ENCODE measurements around the gene IDUA.
A peak's percentile ranks its signal among the peaks of the same experiment; 100 is the strongest.

IDUA gene

DNA sequence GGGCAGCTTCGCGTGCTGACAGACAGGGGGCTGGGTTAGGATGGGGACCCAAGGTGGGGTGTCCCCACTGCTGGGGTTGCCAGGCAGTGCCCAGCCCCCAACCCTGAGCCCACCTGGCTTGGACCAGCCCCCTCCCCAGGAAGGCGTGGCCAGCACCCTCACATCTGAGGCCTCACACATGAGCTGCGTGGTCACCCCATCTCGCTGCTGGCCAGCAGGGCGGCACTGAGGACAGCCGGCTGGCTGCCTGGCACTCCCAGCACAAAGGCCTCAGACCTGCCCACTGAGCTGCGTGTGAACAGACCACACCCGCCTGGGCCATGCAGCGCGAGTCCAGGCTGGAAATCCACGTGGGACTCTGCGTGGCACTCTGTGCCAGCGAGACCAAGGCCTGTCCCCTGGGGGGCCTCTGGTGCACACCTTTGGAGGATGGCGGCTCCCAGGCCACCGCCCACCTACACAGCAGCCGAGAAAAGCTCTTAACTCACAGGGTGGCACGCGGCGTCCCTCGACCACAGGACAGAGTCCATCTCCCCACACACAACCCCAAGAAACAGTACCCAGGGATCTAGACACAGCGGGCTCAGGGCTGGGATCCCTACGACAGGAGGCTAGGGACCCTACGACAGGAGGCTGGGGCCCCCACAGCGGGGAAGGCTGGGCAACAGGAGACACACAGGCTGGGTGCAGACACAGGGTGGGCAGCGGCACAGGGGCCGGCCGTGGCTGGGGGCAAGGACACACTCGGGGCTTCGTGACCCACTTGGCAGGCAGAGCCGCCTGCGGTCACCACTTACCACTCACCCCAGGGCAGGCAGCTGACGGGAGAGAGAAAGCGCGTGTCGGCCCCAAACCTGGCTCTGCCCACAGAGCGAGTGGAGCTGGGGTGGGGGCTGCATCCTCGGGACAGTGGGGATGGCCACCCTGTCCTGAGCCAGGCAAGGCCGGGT is 23.3 kb upstream of the IDUA start:
- Histone ChIP-seq H3K9me3 (ENCODE audit: insufficient read depth, low read depth, low read length) (no peaks in the 10 kb centered on the region), H3K4me3 (ENCODE audit: low read length) (no peak overlapping the region), H3K4me1 (ENCODE audit: insufficient read depth, low read length) (no peaks in the 10 kb centered on the region), H3K27me3 (ENCODE audit: insufficient read depth, low read length) (peaks cover 17% of the 10 kb centered on the region), H3K9ac (ENCODE audit: low read depth, low read length) (no peak overlapping the region), H3K27ac (ENCODE audit: low read depth, low read length) (no peak overlapping the region), H3K36me3 (ENCODE audit: insufficient read depth, low read length) (no peaks in the 10 kb centered on the region)
- WGBS = 95% methylated on average over 39 of the region's 39 CpGs

DNA sequence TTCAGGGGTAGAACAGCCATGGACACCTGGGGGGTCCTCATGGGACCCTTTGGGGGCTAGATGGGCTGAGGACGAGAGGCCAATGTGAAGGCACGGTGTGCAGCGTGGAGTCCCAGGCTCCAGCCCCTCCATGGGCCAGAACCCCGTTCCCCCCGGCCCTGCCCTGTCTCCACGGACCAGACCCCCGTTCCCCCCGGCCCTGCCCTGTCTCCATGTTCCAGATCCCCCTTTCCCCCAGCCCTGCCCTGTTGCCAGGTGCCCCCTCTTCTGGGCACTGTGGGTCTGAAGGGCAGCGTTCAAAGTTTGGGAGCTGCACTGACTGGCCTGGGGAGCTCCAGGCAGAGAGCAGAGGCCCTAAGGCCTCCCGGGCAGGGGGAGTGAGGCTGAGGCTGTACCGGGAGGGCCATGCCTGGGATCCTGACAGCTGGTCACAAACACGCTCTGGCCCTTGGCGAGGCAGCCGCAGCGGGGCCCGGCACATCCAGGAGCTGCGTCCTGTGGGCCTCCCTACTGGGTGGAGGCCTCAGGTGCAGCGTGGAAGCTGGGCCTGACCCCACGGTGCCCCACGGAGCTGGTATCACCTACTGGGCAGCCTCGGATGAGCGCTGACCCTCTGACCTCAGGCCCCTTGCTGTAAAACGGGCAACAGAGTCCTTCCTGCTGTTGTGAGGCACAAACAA is 22.4 kb upstream of the IDUA start:
- H3K27me3 ChIP-seq (ENCODE audit: insufficient read depth, low read length) = peaks cover 25% of the 10 kb centered on the region
- WGBS = 94% methylated on average over 23 of the region's 23 CpGs
- H3K27ac ChIP-seq (ENCODE audit: low read depth, low read length) = no peak overlapping the region
- H3K36me3 ChIP-seq (ENCODE audit: insufficient read depth, low read length) = no peaks in the 10 kb centered on the region
- H3K9ac ChIP-seq (ENCODE audit: low read depth, low read length) = no peak overlapping the region
- H3K4me1 ChIP-seq (ENCODE audit: insufficient read depth, low read length) = no peaks in the 10 kb centered on the region
- H3K4me3 ChIP-seq (ENCODE audit: low read length) = no peak overlapping the region
- H3K9me3 ChIP-seq (ENCODE audit: insufficient read depth, low read depth, low read length) = no peaks in the 10 kb centered on the region

DNA sequence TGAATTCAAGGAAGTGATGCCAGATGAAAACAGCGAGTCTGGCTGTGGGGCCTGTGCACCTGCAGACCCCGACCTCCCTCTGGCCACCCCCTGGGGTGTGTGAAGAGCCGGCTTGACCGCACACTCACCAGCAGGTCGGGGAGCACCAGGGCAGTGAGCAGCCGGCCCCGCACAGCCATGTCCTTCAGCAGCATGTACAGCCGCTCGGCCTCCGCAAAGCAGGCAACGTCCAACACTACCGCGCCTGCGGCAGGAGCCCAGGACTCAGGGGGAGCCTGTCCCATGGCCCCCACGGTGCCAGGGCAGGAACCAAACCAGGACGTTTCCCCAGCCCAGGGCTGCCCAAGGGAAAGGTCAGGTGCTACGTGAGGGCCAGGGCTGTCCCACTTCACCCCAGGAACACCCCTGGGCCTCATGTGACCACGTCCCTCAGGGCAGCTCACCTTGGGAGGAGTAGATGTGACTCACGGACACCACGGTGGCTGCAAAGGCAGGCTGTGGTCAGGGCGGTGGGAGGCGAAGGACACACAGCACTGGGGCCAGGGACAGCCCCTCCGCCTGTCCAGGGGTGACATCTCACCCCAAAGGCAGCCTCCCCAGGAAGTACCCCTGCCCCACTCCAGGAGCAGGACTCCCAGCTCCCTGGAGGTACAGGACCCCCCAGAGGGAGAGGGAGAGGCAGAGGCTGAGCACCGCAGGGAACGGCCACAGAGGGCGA is 21.6 kb upstream of the IDUA start:
- no peak overlapping the region for H3K27ac ChIP-seq (ENCODE audit: low read depth, low read length)
- peaks cover 28% of the 10 kb centered on the region for H3K27me3 ChIP-seq (ENCODE audit: insufficient read depth, low read length)
- H3K9me3 ChIP-seq (ENCODE audit: insufficient read depth, low read depth, low read length) = no peaks in the 10 kb centered on the region
- H3K4me1 ChIP-seq (ENCODE audit: insufficient read depth, low read length) = no peaks in the 10 kb centered on the region
- H3K9ac ChIP-seq (ENCODE audit: low read depth, low read length) = no peak overlapping the region
- no peaks in the 10 kb centered on the region for H3K36me3 ChIP-seq (ENCODE audit: insufficient read depth, low read length)
- 91% methylated on average over 26 of the region's 26 CpGs for WGBS
- H3K4me3 ChIP-seq (ENCODE audit: low read length) = no peak overlapping the region

DNA sequence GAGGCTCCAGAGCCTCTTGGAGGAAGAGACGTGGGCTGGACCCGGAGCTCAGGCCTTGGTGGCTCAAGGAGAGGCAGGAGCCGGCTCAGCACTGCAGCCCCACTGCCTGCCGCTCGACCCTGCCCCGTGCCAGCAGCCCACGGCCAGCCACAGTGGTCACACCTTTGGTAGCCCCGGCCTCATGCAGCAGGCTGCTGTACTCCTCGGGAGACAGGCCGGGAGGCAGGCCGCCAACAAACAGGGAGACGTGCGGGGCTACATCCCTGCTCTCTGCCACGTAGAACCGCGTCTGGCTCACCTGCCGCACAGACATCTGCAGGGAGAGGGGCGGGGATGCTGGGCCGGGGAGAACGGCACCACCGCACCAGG is 21.1 kb upstream of the IDUA start:
- no peak overlapping the region for H3K4me3 ChIP-seq (ENCODE audit: low read length)
- peaks cover 34% of the 10 kb centered on the region for H3K27me3 ChIP-seq (ENCODE audit: insufficient read depth, low read length)
- no peaks in the 10 kb centered on the region for H3K9me3 ChIP-seq (ENCODE audit: insufficient read depth, low read depth, low read length)
- no peaks in the 10 kb centered on the region for H3K4me1 ChIP-seq (ENCODE audit: insufficient read depth, low read length)
- WGBS = 92% methylated on average over 21 of the region's 21 CpGs
- no peaks in the 10 kb centered on the region for H3K36me3 ChIP-seq (ENCODE audit: insufficient read depth, low read length)
- H3K27ac ChIP-seq (ENCODE audit: low read depth, low read length) = no peak overlapping the region
- no peak overlapping the region for H3K9ac ChIP-seq (ENCODE audit: low read depth, low read length)

DNA sequence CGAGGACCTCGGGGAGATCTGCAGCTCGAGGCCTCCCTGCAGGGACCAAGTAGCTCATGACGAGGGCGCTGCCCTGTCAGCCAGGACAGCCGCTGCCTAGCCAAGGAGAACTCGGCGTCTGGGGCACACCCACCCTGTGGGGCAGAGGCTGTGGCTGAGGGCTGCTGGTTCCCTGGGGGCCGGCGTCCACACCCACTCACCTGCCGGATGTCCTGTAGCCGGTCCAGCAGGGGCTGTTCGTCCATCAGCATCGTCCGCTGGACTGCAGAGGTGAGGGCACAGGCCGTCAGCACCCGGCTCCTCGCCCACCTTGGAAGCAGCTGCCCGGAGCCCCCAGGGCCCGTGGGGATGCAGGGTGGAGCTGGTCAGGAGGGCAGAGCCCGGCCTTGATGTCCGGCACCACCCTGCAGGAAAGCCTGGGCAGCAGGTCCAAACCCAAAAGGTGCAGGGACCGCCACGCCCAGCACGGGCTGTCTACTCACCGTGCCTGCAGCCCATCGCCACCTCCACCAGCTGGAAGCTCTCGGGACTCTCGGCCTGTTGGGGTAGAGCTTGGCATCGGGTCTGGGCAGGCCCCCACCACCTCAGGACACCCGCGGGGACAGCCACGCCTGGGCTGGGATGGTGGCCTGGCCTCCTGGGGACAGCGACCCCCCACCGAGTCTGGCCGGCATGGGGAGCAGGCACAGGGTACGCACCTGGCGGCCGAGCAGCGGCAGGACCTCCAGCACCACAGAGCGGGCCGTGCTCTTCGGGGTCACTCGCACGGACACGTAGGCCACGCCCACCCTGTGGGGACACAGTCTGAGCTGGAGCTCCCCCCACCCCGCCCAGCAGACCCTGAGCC is 20.4 kb upstream of the IDUA start:
- Histone ChIP-seq H3K9me3 (ENCODE audit: insufficient read depth, low read depth, low read length) (no peaks in the 10 kb centered on the region), H3K9ac (ENCODE audit: low read depth, low read length) (no peak overlapping the region), H3K27ac (ENCODE audit: low read depth, low read length) (no peak overlapping the region), H3K27me3 (ENCODE audit: insufficient read depth, low read length) (peaks cover 40% of the 10 kb centered on the region), H3K36me3 (ENCODE audit: insufficient read depth, low read length) (no peaks in the 10 kb centered on the region), H3K4me1 (ENCODE audit: insufficient read depth, low read length) (no peaks in the 10 kb centered on the region), H3K4me3 (ENCODE audit: low read length) (no peak overlapping the region)
- WGBS = 90% methylated on average over 48 of the region's 48 CpGs

DNA sequence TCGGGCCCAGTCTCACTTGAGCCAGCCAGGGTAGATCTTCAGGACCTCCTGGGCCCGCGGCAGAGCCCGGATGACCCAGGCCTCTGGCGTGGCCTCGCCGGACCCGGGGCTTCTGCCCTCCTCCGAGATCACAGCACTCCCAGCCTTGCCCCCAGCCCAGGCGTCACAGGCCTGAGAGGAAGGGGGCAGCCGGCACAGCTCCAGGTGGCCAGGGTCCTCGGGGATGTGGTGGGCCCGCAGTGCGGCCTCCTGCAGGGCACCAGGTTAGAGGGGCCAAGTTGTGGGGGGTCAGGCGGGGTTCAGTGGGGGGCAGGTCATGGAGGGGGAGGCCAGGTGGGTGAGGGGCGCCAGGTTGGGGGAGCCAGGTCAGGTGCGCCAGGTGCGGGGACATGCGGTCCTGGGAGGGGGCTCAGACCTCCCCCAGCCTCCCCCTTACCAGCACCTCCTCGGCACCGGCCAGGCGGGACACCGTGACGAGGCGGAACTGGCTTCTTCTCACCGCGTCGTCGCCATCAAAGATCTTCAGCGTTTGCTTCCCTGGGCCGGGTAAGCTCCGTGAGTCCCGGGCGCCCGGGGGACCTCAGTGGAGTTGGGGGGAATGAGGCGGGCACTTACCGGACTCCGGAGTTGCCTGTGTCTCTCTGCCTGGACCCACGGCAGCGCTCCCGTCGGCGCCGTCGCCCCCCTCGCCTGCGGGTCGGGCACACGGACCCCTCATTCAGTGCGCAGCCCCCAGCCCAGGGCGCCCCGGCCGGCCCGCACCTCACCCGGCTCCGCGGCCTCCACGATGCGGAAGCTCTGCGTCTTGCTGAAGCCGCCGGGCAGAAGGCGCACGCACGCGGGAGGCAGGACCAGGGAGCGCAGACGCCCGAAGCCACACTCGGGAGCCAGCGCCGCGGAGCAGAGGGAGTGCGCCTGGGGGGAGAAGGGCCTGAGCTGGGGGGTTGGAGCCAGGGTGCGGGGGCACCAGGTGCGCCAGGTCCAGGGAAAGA is 19.4 kb upstream of the IDUA start:
- WGBS = 45% methylated on average over 75 of the region's 76 CpGs
- peak overlapping the region; percentile 40; the same call in 1 of the 2 replicates for H3K9ac ChIP-seq (ENCODE audit: low read depth, low read length)
- H3K27me3 ChIP-seq (ENCODE audit: insufficient read depth, low read length) = peaks cover 50% of the 10 kb centered on the region
- no peaks in the 10 kb centered on the region for H3K36me3 ChIP-seq (ENCODE audit: insufficient read depth, low read length)
- no peak overlapping the region for H3K27ac ChIP-seq (ENCODE audit: low read depth, low read length)
- H3K4me3 ChIP-seq (ENCODE audit: low read length) = peak overlapping the region; percentile 48
- no peaks in the 10 kb centered on the region for H3K4me1 ChIP-seq (ENCODE audit: insufficient read depth, low read length)
- no peaks in the 10 kb centered on the region for H3K9me3 ChIP-seq (ENCODE audit: insufficient read depth, low read depth, low read length)

DNA sequence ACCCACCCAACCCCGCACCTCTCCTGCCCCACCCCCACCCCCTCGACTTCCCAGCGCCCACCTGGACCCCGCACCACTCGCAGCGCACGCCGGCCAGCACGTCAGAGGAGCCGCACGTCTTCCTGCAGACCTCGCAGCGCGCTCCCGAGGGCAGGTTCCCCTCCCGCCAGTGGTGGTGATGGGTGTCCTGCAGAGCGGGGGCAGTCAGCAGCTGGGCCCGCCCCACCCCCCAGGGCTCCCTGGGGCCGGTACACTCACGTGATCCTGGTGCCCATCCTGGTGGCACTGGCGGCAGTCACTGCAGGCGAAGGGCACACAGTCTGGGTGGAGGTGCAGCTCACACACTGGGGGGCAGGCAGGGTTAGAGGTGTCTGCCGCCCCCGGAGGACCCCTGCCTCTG is 18.6 kb upstream of the IDUA start:
- H3K27ac ChIP-seq (ENCODE audit: low read depth, low read length) = no peak overlapping the region
- H3K9me3 ChIP-seq (ENCODE audit: insufficient read depth, low read depth, low read length) = no peaks in the 10 kb centered on the region
- H3K27me3 ChIP-seq (ENCODE audit: insufficient read depth, low read length) = peaks cover 57% of the 10 kb centered on the region
- H3K4me3 ChIP-seq (ENCODE audit: low read length) = no peak overlapping the region
- 32% methylated on average over 23 of the region's 24 CpGs for WGBS
- no peaks in the 10 kb centered on the region for H3K36me3 ChIP-seq (ENCODE audit: insufficient read depth, low read length)
- H3K9ac ChIP-seq (ENCODE audit: low read depth, low read length) = no peak overlapping the region
- no peaks in the 10 kb centered on the region for H3K4me1 ChIP-seq (ENCODE audit: insufficient read depth, low read length)

DNA sequence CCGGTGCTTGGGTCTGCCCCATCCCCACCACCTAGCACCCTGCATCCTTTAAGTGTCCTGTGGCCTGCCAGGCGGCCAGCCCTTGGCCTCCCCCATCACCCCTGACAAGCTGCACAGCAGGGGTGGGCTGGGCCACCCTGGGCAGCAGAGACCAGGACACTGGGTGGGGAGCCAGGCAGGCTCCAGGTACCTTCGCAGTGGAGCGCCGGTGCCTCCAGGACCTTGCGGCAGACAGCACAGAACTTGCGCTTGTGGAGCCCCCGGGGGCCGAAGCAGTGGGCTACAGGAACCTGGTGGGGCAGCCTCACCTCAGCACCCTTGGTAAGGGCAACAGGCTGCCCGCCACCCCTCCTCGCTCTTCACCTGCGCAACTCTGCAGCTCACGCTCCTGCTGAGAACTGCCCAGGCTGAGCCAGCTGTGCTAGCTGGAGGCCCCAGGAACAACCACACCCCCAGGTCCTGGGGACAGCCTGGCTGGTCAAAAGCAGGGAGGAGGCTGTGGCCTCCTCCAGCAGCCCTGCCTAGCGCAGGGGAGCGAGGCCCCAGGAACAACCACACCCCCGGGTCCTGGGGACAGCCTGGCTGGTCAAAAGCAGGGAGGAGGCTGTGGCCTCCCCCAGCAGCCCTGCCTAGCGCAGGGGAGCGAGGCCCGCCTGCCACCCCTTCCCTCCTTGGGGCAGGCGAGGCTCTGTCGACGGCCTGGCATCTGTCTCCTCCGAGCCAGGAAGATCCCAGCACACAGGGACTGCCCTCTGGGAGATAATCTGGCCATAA is 18.0 kb upstream of the IDUA start:
- Histone ChIP-seq H3K4me1 (ENCODE audit: insufficient read depth, low read length) (no peaks in the 10 kb centered on the region), H3K4me3 (ENCODE audit: low read length) (no peak overlapping the region), H3K9me3 (ENCODE audit: insufficient read depth, low read depth, low read length) (no peaks in the 10 kb centered on the region), H3K9ac (ENCODE audit: low read depth, low read length) (no peak overlapping the region), H3K27ac (ENCODE audit: low read depth, low read length) (no peak overlapping the region), H3K27me3 (ENCODE audit: insufficient read depth, low read length) (peaks cover 59% of the 10 kb centered on the region), H3K36me3 (ENCODE audit: insufficient read depth, low read length) (no peaks in the 10 kb centered on the region)
- 85% methylated on average over 23 of the region's 23 CpGs for WGBS

DNA sequence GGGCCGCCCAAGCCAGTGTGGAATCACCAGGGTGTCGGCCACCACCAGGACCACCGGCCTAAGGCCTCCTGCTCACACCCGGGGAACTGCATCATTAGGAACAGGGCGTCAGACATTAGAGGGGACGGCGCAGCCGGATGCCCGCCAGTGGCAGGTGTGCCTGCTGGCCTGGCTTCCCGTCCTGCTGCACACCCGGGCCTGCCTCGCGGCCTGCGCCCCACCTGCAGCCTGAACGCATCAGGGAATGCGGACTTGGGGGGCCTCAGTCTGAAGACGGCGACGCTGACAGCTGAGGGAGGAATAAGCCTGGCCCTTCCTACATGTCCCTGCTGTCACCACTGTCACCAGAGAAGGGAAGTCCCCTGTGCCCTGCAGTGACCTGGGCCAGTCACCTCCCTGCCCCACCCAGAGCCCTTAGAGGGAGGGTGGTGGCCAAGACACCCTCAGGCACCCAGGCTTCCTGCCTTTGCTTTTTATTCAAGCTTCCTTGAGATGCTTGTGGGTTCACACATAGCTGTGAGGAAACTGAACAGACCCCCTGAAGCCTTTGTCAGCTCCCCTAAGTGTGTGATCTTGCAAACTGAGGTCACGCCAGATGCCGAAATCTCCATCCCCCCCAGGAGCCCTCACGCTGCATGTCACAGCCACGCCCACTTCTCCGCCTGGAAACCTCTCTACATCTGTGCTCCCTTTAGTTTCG is 16.6 kb upstream of the IDUA start:
- Histone ChIP-seq H3K4me1 (ENCODE audit: insufficient read depth, low read length) (no peaks in the 10 kb centered on the region), H3K27me3 (ENCODE audit: insufficient read depth, low read length) (peaks cover 67% of the 10 kb centered on the region), H3K27ac (ENCODE audit: low read depth, low read length) (no peak overlapping the region), H3K36me3 (ENCODE audit: insufficient read depth, low read length) (no peaks in the 10 kb centered on the region), H3K9me3 (ENCODE audit: insufficient read depth, low read depth, low read length) (no peaks in the 10 kb centered on the region), H3K9ac (ENCODE audit: low read depth, low read length) (no peak overlapping the region), H3K4me3 (ENCODE audit: low read length) (no peak overlapping the region)
- WGBS = 80% methylated on average over 25 of the region's 25 CpGs
